A204.1 (cell line): ENCODE data around the gene ABAT.
"Not testable (repeated sequence)": the region's sequence is repeated elsewhere in the genome, so short reads cannot be mapped to it uniquely, and the experiment has no call there.

Experiments
- FAIRE-seq: peaks from 2 replicates; lab custom pipeline; 2012; peaks lifted over from hg19 to GRCh38; lab: Jason Lieb, UNC

ABAT gene

DNA sequence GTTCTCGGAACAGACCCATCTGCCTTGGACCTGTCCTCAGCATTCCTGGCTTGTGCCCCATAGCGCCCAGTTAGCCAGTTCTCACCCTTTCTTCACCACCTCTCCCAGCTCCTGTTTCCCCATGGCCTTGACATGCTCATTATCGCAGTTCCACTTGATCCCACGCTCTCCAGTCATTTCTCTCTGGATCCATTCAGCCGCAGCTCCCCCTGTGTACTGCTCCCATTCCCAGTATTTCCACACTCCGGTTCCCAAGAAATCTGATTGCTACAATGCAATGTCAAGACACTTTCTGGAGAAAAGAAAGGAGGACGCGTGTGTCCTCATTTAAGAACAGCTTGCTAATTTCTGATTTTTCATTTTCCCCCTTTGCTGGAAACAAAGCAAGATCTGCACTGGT, 67.7 kb downstream of the ABAT start:
- FAIRE-seq, result no peak

DNA sequence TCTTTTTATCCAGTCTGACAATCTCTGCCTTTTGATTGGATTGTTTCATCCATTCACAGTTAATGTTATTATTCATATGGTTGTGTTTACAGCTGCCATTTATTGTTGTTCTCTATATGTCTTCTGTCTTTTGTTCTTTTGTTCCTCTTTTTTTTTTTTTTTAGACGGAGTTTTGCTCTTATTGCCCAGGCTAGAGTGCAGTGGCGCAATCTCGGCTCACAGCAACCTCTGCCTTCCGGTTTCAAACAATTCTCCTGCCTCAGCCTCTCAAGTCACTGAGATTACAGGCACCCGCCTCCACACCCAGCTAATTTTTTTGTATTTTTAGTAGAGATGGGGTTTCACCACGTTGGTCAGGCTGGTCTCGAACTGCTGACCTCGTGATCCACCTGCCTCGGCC, 74.5 kb downstream of the ABAT start:
- not testable (repeated sequence) for FAIRE-seq

DNA sequence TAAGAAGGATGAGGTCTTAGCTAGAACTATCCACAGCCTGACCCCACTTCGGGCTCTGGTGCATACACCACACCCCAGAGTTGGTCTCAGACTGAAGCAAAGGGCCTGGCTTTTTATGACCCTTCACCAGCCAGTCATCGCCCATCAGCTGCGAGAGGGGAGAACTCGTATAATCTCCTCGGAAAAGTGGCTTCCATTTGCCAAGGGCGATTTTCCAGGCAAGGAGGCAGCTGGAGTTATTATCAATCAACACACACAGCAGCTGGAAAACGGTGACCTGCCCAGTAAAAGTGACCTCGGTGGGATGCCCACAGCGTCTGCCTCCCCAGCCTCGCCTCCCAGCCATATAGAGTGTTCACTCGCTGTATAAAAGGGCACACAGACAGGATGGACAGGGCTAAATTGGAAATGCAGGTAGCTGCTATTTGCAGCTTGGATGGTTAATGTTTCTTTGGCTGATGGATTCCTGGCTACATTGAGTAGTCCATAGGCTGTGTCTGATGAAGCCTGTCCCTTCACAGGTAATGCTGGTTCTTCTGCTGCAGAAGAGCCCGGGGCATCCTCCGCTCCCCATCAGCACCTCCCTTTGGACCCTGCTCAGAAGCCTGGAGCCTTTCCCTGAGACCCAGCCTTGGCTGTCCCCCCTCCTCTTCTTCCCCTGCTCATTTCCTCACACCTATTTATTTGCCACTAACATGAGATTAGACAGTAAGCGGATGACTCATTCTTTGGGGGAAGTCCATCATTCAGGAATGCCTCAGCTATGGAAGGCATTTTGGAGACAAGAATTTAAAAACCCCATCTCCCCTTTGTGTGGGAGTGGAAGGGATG, 77.3 kb downstream of the ABAT start:
- no peak for FAIRE-seq

DNA sequence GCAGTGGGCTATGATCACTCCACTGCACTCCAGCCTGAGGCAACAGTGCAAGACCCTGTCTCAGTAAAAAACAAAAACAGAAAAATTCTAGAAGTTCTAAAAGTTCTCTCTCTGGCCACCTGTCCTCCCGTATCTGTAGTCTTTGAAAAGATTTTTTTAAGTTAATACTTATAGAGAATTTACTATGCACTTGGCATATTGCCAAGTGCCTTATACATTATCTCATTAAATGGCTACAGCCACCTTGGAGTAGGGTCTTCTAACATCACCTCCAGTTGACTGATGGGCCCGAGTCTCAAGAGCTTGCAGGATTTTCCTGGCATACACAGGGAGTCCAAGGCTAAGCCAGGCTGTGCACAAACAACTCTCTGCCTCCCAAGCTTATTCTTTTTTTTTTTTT, 78.3 kb downstream of the ABAT start:
- no peak for FAIRE-seq

DNA sequence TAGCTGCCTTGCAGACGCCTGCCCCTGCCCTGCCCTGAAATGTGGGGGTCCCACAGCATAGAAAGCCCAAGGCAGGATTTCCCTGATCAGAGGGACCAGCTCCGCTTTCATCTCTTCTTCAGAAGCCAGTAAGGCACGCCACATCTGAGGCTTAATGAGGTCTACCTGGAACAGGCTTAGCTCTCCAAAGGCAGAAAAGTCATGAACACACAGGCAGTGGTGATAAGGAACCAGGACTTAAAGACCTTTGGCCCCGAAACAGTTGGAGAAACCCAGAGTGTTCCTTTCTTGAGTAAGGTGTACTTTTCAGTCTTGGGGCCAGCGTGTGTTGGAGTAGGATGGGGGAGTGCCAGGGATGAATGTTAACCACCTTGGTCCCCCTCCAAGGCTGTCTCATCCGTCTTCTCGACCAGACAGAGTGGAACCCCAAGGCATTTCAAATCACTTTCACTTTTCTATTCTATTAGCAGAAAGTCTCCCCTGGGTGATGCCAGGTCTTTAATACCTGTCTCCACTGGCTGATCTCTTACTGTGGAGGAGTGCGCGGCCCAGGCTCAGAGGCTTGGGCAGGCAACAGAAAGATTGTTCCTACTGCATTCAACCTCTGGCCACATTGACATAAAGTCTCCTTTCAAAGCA, 79.1 kb downstream of the ABAT start:
- FAIRE-seq, result no peak

DNA sequence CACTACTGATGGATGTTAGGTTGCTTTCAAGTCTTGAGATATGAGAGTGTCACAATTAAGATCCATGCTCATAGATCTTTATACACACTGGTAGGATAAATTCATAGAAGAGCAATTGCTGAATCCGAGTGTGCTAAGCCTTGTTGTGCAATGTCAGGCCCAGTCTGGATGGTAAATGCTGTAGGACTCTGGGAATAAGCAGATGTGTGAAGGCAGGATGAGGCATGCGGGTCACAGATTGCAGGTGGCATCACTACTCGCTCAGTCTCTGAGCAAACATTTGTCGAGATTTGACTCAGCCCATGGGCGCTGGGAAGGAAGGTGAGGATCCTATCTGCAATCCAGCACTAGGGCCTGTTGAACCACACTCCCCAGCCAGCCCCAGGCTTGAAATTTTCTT, 82.3 kb downstream of the ABAT start:
- FAIRE-seq, result no peak

DNA sequence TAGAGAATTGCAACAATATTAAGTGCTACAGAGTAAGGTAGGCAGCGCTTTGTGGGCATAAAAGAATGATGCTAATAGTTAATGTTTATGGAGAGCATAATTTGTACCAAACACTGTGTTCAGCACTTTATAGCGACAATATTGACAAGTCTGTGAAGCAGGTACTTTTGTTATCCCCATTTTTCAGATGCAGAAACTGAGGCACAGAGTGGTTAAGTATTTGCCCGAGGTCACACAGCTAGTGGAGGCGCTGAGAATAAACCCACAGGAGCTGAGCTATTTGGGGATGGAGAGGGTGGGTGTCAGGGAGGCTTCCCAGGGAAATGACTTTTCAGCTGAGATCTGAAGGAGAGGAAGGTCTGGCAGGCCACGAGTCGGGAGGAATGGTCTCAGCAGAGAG, 83.6 kb downstream of the ABAT start:
- FAIRE-seq, result no peak

DNA sequence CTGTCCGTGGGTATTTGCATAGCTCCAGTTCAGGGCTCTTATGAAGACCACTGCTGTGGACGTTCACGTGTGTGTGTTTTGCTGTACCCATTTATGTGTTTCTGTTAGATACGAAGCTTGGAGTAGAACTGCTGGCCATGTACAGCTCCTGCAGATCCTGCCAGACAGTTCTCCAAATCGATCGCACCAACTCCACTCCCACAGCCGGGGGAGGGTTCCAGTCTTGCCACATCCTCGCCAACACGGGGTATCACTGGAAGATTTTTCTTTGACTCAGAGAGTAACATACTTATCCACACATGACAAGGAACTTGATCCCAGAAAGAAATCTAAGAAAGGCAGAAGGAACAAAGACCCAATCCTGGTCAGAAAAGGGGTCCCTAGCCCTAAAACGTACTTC, 85.6 kb downstream of the ABAT start:
- no peak for FAIRE-seq

DNA sequence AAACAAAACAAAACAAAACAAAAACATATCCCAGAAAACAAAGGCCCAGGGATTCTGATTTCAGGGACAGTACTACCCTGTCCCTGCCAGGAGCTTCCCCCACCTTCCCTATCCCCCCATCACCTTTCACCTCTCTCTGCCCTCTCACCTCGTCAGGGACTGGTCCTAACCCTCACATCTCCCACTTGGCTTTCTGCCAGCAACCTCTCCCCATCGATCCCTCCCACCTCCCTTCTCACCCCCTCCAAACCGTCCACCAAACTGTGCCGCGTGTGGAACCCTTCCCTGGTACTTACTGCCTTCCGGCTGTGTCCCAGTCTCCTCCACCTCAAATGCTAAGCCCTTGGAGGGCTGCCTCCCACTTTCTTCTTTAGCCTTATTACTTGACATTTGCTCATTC, 86.7 kb downstream of the ABAT start:
- no peak for FAIRE-seq

DNA sequence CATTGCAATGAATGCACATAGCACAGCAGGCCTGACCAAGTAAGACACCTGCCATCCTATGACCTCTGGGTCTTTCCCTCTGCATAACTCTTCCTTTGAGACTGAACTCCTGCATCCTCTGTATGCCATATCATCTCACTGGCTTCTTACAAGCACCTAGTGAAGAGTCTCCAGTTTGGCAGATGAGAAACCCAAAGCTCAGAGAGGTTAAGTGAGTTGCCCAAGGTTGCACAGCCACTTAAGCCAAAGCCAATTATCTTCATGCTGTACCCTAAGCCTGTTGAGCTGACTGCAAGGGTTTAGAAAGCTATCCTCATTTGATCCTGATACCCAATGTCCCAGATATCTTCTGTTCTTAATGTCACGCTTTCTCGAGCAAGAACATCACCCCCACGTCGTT, 87.8 kb downstream of the ABAT start:
- no peak for FAIRE-seq

DNA sequence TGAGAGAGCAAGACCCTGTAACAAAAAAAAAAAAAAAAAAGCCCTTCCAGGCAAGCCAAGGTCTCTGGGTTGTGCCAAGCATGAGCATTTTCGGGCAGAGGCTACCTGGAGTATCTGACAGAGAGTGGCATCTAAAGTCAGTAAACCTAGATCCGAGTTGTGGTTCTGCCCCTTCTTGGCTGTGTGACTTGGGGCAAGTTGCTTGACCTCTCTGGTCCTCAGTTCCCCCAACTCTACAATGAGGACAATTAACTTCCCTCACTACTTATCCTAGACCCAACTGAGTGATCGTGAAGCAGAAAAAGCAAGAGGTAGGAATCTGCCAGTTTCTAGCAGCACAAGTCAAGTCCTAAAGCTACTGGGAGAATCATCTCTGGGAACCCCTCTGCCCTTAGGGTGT, 88.7 kb downstream of the ABAT start:
- FAIRE-seq, result no peak

DNA sequence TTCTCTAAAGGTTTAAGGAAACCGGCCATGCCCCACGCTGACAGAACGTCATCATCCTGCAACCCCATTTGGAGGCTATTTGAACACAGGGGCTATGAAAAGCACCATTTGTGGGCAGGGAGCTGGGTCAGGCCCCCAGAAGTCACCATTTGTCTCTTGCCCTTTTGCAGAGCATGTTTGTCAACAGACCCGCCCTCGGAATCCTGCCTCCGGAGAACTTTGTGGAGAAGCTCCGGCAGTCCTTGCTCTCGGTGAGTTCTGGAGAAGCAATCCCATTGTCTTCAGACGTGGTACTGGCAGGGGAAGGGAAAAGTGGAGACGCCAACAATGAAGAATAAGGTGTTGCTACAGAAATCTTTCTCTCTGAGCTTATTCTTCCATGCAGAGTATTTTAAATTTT, 89.5 kb downstream of the ABAT start:
- no peak for FAIRE-seq

DNA sequence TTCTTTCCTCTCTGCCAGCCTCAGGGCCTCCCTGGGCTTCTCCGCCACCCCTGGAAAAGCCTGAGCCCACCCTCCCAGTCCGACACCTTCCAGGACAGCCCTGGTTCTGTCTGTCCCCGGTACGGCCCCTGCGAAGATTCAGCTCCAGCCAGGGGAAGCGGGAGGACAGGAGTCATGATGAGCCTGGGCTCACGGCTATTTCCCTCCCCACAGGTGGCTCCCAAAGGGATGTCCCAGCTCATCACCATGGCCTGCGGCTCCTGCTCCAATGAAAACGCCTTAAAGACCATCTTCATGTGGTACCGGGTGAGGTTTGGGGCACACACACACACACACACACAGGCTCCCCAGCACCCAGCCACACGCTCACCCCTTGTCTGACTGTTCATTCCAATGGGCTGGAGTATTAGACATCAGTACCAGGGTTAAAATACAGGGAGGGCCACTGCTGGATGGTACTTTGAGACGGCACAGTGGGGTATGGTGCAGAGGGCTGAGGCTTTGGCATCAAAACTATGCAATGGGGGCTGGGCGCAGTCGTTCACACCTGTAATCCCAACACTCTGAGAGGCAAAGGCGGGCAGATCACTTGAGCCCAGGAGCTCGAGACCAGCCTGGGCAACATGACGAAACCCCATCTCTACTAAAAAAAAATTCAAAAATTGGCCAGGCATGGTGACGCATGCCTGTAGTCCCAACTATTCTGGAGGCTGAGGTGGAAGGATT, 90.3 kb downstream of the ABAT start:
- no peak for FAIRE-seq

DNA sequence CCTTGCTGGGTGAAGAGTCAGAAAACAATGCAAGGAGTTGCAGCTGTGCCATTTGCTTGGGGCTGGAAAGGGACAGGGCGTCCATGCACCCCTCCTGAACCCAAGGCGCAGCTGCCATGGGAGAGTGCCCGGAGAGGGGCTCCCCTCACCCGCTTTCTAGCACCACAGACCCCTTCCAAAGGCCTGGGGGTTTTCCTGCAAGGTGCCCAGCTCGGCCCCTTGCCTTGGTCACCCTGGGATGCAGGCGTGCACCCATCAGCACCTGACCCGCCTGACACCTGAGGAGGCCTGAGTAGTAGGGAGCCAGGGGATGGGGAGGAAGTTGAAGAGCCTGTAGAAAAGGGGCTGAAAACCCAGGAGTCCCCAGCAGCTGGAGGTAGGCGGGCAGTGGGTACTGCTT, 92.8 kb downstream of the ABAT start:
- no peak for FAIRE-seq

DNA sequence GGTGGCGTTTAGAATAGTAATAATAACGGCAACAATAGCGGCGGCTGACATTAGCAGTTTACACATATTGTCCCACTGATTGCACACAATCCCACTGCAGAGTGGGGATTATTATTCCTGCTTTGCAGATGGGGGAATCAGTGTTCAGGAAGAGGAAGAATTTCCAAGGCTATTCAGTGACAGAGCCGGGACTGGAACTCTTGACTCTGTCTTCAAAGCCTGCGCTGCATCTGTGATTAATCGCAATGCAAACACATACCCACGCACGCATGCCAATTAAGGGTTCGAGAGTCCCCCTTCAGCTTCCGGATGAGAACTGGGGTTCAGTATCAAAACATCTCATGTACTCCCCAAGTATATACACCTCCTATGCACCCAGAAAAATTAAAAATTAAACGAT, 93.9 kb downstream of the ABAT start:
- FAIRE-seq, result no peak

DNA sequence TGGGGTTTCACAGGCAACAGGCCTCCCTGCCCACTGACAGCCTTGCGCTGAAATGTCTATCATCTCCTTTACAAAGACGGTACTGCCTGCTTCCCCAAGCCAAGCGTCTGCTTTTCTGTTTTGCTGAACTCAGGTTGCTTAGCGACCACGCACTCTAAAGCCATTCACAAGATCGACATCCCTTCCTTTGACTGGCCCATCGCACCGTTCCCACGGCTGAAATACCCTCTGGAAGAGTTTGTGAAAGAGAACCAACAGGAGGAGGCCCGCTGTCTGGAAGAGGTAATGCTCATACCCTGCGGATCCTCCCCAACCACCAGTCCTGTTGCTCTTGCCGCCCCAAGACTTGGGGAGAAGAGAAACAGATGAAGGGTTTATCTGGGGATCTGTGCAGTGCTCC, 94.3 kb downstream of the ABAT start:
- FAIRE-seq, result no peak

DNA sequence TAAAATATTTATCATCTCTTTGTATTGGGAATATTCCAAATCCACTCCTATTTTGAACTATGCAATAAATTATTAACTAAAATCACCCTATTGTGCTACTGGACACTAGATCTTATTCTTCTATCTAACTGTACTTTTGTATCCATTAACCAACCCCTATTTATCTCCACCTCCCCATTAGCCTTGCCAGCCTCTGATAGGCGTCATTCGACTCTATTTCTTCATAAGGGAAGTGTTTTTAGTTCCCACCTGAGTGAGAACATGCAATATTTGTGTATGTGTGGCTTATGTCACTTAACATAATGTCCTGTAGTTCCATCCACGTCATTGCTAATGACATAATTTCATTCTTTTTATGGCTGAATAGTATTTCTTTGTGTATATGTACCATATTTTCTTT, 99.1 kb downstream of the ABAT start:
- no peak for FAIRE-seq

DNA sequence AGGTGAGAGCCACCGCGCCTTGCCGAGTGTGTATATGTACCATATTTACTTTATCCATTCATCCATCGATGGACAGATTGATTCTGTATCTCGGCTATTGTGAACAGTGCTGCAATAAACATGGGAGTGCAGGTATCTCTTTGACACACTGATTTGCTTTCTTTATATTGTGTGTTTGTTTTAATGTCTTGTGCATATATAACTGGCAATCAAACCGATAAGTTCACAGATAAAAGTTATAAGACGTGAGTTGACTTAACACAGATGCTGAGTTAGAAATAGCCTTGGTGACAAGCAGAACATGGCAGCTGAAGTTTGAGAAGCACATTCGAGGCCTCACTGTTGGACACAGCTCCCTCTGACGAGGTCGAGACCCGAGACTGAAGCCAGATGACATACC, 99.8 kb downstream of the ABAT start:
- FAIRE-seq, result no peak

DNA sequence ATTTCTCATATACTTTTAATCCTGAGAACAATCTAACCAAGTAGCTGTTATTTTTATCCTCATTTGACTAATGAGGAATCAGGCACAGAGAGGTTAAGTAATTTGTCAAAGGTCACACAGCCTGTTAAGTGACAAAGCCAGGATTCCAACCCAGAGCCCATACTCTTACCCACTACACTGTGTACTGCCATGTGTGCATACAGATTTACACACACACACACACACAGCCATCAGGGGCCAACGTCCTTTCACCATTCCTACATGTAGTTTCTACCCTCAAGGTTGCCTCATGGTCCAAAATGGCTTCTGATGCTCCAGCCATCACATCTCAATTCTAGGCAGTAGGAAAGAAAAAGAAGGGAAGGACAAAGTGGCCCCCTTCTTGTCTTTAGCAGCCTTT, 100.9 kb downstream of the ABAT start:
- no peak for FAIRE-seq

DNA sequence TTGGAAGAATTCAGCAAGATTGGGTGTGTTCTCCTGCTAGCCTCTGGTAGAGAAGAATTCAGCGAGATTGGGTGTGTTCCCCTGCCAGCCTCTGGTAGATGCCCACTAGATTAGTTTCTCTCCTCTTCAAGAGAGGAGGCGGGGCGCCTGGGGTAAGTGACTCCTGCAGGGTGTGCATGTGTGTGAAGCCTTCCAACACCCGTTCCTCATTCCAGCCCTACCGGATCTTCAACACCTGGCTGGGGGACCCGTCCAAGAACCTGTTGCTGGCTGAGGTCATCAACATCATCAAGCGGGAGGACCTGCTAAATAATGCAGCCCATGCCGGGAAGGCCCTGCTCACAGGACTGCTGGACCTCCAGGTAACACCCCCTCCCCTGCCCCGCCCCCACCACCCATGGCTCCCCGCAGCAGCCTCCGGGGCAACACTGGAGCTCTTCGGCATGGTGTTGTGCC, 101.7 kb downstream of the ABAT start:
- FAIRE-seq, result no peak

DNA sequence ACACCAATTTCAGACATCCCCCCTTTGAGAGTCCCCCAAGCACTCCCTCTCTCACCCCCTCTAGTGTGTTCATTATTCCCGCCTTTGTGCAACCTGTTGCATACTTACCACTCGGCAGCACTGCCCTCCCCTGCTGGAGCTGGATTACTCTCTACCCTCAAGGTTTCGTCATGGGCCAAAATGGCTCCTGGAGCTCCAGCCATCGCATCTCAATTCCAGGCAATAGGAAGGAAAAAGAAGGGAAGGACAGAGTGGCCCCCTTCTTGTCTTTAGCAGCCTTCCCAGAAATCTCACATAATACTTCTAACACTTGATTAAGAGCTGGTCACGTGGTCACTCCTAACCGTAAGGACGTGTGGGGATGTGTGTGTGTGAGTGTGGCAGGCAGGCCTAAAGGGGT, 102.8 kb downstream of the ABAT start:
- no peak for FAIRE-seq

DNA sequence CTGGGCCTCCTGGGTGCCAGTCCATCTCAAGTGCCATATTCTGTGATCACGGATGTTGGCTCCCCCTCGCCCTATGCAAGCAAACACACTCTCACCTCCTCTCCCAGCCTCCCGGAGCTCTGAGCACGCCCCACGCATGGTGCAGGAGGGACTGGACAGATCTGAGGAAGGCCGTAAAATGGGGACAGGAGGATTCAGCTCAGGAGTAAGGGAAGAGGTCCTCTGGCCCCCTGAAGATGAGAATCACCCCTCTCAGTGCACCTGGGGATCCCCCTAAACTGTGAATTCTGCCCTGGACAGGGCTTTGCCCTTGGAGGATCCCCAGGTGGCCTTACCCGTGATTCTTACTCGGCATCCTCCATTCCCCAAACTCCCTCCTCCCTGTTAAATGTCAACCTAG, 107.4 kb downstream of the ABAT start:
- FAIRE-seq, result no peak

DNA sequence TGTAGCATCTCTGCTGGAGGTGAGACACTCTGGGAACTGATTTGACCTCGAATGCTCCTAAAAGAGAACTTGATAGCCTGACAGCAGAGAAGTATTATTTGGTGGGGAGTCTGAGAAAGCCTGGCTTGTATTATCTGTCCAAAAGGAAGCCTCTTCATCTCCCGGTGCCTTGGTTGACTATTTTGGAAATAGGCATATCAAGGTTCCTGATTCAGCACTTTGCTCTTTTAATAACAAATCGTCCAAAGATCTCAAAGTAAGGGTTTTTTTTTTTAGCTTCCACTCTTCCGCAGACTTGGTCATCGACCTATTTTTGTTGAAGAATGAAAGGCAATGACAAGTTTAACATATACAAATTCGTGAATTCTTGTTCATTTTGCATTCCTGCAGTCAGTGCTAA, 108.3 kb downstream of the ABAT start:
- no peak for FAIRE-seq

DNA sequence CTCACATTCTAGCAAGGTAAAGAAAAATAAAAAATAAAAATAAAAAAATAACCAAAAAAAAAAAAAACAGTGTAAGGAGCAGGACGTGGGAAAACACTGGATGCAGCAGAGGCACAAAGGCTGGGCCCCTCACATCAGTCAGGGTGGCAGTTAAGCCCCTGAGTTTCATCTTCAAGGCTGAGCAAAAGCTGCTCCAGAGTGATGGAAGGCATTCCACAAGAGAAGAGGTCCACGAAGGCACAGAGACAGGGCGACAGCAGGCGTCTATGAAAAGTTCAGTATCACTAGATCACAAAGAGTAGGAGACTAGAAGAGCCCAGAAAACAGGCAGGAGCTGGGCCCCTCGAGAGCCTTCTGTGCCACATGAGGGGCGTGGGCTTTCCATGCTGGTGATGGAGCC, 111.0 kb downstream of the ABAT start:
- FAIRE-seq, result no peak
